PC-3 (cell line): Measurements from ENCODE around the gene TAF4. TPM values are rescaled to one million over a fixed set of nuclear protein-coding genes. Genes with fewer than 3 reads are reported as not detected.
"Not testable (repeated sequence)": the region's sequence is repeated elsewhere in the genome, so short reads cannot be mapped to it uniquely, and the experiment has no call there.

Source experiments
- ATAC-seq: fragments of 200-7000 bp; cut with Tn5 transposase; 2 replicates; pipeline ENCODE4 v1.9.1; 2020; ENCODE audit warnings: mild to moderate bottlenecking, moderate library complexity
- BruUV-seq: library from RNA; stranded (reverse); fragments of 400-500 nt; replicated peaks from 2 replicates; lab custom pipeline; 2021; lab: Mats Ljungman, UMichigan
- CTCF ChIA-PET: fragments of 300-600 bp; sonication (Branson Sonifier 250); formaldehyde crosslinking; loops from one replicate; lab custom pipeline; 2022; ENCODE audit warnings: antibody characterized with exemption; lab: Charles Lee
- POLR2A ChIA-PET: fragments of 300-600 bp; sonication (Branson Sonifier 250); formaldehyde crosslinking; loops from one replicate; lab custom pipeline; 2022; ENCODE audit warnings: antibody characterized with exemption; ENCODE audit not compliant: unreplicated experiment; lab: Charles Lee
- DNase-seq: peaks from one replicate; pipeline ENCODE4 v3.0.0-alpha.2; 2015
- H2AFZ ChIP-seq: fragments of 300-600 bp; sonication (generic); 2 replicates; pipeline ENCODE4 v1.6.0; 2016; ENCODE audit warnings: antibody characterized with exemption, low read length
- H3F3A ChIP-seq: fragments of 300-600 bp; sonication (generic); one replicate; pipeline ENCODE4 v1.6.0; 2017; ENCODE audit warnings: antibody characterized with exemption, low read length, control low read depth, mild to moderate bottlenecking; ENCODE audit not compliant: unreplicated experiment
- H3K27ac ChIP-seq: fragments of 300-600 bp; sonication (generic); 2 replicates; pipeline ENCODE4 v1.5.1; 2016; ENCODE audit warnings: mild to moderate bottlenecking, low read length
- H3K27me3 ChIP-seq: fragments of 300-600 bp; sonication (generic); 2 replicates; pipeline ENCODE4 v1.6.1; 2016; ENCODE audit warnings: low read length, mixed read lengths
- H3K36me3 ChIP-seq: fragments of 300-600 bp; sonication (generic); 2 replicates; pipeline ENCODE4 v1.6.1; 2016; ENCODE audit warnings: low read depth, mixed run types, low read length, mixed read lengths
- H3K4me1 ChIP-seq: fragments of 300-600 bp; sonication (generic); 2 replicates; pipeline ENCODE4 v1.5.1; 2016; ENCODE audit warnings: low read length; ENCODE audit not compliant: insufficient read depth
- H3K4me2 ChIP-seq: fragments of 300-600 bp; sonication (generic); 2 replicates; pipeline ENCODE4 v1.6.0; 2016; ENCODE audit warnings: low read length
- H3K4me3 ChIP-seq: fragments of 300-600 bp; sonication (generic); 2 replicates; pipeline ENCODE4 v1.5.1; 2016; ENCODE audit warnings: mild to moderate bottlenecking, low read length, mixed read lengths
- H3K79me2 ChIP-seq: fragments of 300-600 bp; sonication (generic); 2 replicates; pipeline ENCODE4 v1.6.1; 2017; ENCODE audit warnings: low read length, mixed read lengths
- H3K9ac ChIP-seq: fragments of 300-600 bp; sonication (generic); 2 replicates; pipeline ENCODE4 v1.6.0; 2016; ENCODE audit warnings: mild to moderate bottlenecking, low read length
- H3K9me2 ChIP-seq: fragments of 300-600 bp; sonication (generic); replicated peaks from 2 replicates; pipeline ENCODE4 v1.6.1; 2016; ENCODE audit warnings: mixed run types, low read length, mixed read lengths
- H3K9me3 ChIP-seq: fragments of 300-600 bp; sonication (generic); 2 replicates; pipeline ENCODE4 v1.6.1; 2016; ENCODE audit warnings: low read length, mixed read lengths
- H4K20me1 ChIP-seq: fragments of 300-600 bp; sonication (generic); 2 replicates; pipeline ENCODE4 v1.6.1; 2016; ENCODE audit warnings: low read length, mixed read lengths
- CTCF ChIP-seq: fragments of 300-600 bp; sonication (generic); conservative IDR thresholded peaks from 2 replicates; pipeline ENCODE4 v1.5.1; 2017; ENCODE audit warnings: antibody characterized with exemption, low read depth, mild to moderate bottlenecking, low read length
- EZH2 ChIP-seq: fragments of 300-600 bp; sonication (generic); IDR thresholded peaks from one replicate; pipeline ENCODE4 v1.6.1; 2017; ENCODE audit warnings: antibody characterized with exemption, mild to moderate bottlenecking, low read length; ENCODE audit not compliant: unreplicated experiment
- EZH2phosphoT487 ChIP-seq: fragments of 300-600 bp; sonication (generic); IDR thresholded peaks from 2 replicates; pipeline ENCODE4 v1.6.1; 2018; ENCODE audit warnings: mild to moderate bottlenecking, antibody characterized with exemption, low read length, borderline replicate concordance
- intact Hi-C: fragments of 100-400 bp; cut with micrococcal nuclease; formaldehyde crosslinking; loops from 2 replicates; pipeline ENCODE4 v1.9.0; 2023
- total RNA-seq: library from RNA; depleted of rRNA; stranded (reverse); fragments of >200 nt; gene quantifications from 2 replicates; pipeline ENCODE4 v1.2.3, GENCODE V29; 2014

TAF4 gene
- total RNA-seq, 1 experiment from 2014 or later, result 9.6 TPM

GRCh38 chr20:62056377-62056776 lies 9.3 kb downstream of the TAF4 start:
- Histone ChIP-seq H3K36me3 (no peaks in the 10 kb centered on the region), H3K27me3 (no peaks in the 10 kb centered on the region), H3K79me2 (peaks cover 88% of the 10 kb centered on the region), H3K9ac (no peak overlapping the region), H3K9me2 (no peaks in the 10 kb centered on the region), H2AFZ (no peak overlapping the region), H3K9me3 (no peaks in the 10 kb centered on the region), H3K4me1 (no peaks in the 10 kb centered on the region), H3F3A (no peaks in the 10 kb centered on the region), H3K4me3 (no peak overlapping the region), H3K27ac (no peak overlapping the region), H4K20me1 (peaks cover 18% of the 10 kb centered on the region; the same call in 1 of the 2 replicates), H3K4me2 (no peak overlapping the region)
- TF ChIP-seq EZH2 (no peak), CTCF (no peak), EZH2phosphoT487 (no peak)
- intact Hi-C loops, result no loop called here
- CTCF ChIA-PET, result no interaction called here
- DNase-seq, result no peak
- ATAC-seq, result no peak
- POLR2A ChIA-PET, result no interaction called here
- no TSS peak for BruUV-seq

GRCh38 chr20:62055862-62056115 lies 9.9 kb downstream of the TAF4 start:
- DNase-seq, H3K36me3 ChIP-seq, ATAC-seq, H3K27ac ChIP-seq, H3F3A ChIP-seq, BruUV-seq, H3K4me3 ChIP-seq, intact Hi-C loops, H3K27me3 ChIP-seq, H3K9me3 ChIP-seq, POLR2A ChIA-PET, H3K4me2 ChIP-seq, H3K9ac ChIP-seq, H3K4me1 ChIP-seq, H2AFZ ChIP-seq, CTCF ChIA-PET, H3K9me2 ChIP-seq: not testable (repeated sequence)
- H4K20me1 ChIP-seq, result peaks cover 15% of the 10 kb centered on the region; the same call in 1 of the 2 replicates
- H3K79me2 ChIP-seq, result peaks cover 88% of the 10 kb centered on the region

GRCh38 chr20:62055106-62055861 lies 10.4 kb downstream of the TAF4 start:
- H3K27ac ChIP-seq, result no peak overlapping the region
- peaks cover 10% of the 10 kb centered on the region; the same call in 1 of the 2 replicates for H4K20me1 ChIP-seq
- no peak overlapping the region for H2AFZ ChIP-seq
- BruUV-seq, result no TSS peak
- H3K79me2 ChIP-seq, result peaks cover 88% of the 10 kb centered on the region
- ATAC-seq, result no peak
- CTCF ChIA-PET, result no interaction called here
- POLR2A ChIA-PET, result no interaction called here
- no peak overlapping the region for H3K4me3 ChIP-seq
- no peaks in the 10 kb centered on the region for H3K36me3 ChIP-seq
- no peaks in the 10 kb centered on the region for H3F3A ChIP-seq
- no peak for TF ChIP-seq CTCF
- intact Hi-C loops, result no loop called here
- no peak for DNase-seq
- H3K4me1 ChIP-seq, result no peaks in the 10 kb centered on the region
- no peaks in the 10 kb centered on the region for H3K27me3 ChIP-seq
- H3K9me3 ChIP-seq, result no peaks in the 10 kb centered on the region
- H3K4me2 ChIP-seq, result no peak overlapping the region
- no peaks in the 10 kb centered on the region for H3K9me2 ChIP-seq
- no peak overlapping the region for H3K9ac ChIP-seq
